PC-9 (cell line): Measurements from ENCODE around the gene USF1. TPM values are rescaled to one million over a fixed set of nuclear protein-coding genes. Genes with fewer than 3 reads are reported as not detected.

Experiments used
- BruUV-seq: library from RNA; stranded (reverse); fragments of 400-500 nt; replicated peaks from 2 replicates; lab custom pipeline; 2021; lab: Mats Ljungman, UMichigan
- CTCF ChIA-PET: fragments of 300-600 bp; sonication (Branson Sonifier 250); formaldehyde crosslinking; loops from one replicate; lab custom pipeline; 2022; ENCODE audit warnings: antibody characterized with exemption; lab: Charles Lee
- POLR2A ChIA-PET: fragments of 300-600 bp; sonication (Branson Sonifier 250); formaldehyde crosslinking; loops from one replicate; lab custom pipeline; 2022; ENCODE audit warnings: antibody characterized with exemption; ENCODE audit not compliant: unreplicated experiment; lab: Charles Lee
- DNase-seq, 2 experiments: peaks; one replicate each; pipeline versions ENCODE4 v3.0.0 to v3.0.0-alpha.2; 2015 to 2022; ENCODE audit warnings: mixed read lengths in 1 of 2
- H2AFZ ChIP-seq: fragments of 200-600 bp; sonication (generic); 2 replicates; pipeline ENCODE4 v1.8.1; 2017; ENCODE audit warnings: antibody characterized with exemption
- H3F3A ChIP-seq: fragments of 200-600 bp; sonication (generic); 2 replicates; pipeline ENCODE4 v1.8.1; 2017; ENCODE audit warnings: antibody characterized with exemption, mild to moderate bottlenecking, low read depth; ENCODE audit not compliant: insufficient read depth
- H3K27ac ChIP-seq: fragments of 200-600 bp; sonication (generic); 2 replicates; pipeline ENCODE4 v1.6.1; 2016; ENCODE audit warnings: mixed run types
- H3K27me3 ChIP-seq: fragments of 200-600 bp; sonication (generic); 2 replicates; pipeline ENCODE4 v1.6.1; 2016; ENCODE audit warnings: low read depth, mixed run types; ENCODE audit not compliant: insufficient read depth
- H3K36me3 ChIP-seq: fragments of 200-600 bp; sonication (generic); 2 replicates; pipeline ENCODE4 v1.6.1; 2016; ENCODE audit warnings: low read depth, mixed run types
- H3K4me1 ChIP-seq: fragments of 200-600 bp; sonication (generic); replicated peaks from 2 replicates; pipeline ENCODE4 v1.6.1; 2016; ENCODE audit warnings: mixed run types; ENCODE audit not compliant: insufficient read depth
- H3K4me2 ChIP-seq: fragments of 200-600 bp; sonication (generic); 2 replicates; pipeline ENCODE4 v1.6.1; 2017; ENCODE audit warnings: mixed run types
- H3K4me3 ChIP-seq: fragments of 200-600 bp; sonication (generic); 2 replicates; pipeline ENCODE4 v1.6.1; 2016; ENCODE audit warnings: mixed run types
- H3K79me2 ChIP-seq: fragments of 200-600 bp; sonication (generic); 2 replicates; pipeline ENCODE4 v1.6.1; 2017; ENCODE audit warnings: low read depth, mixed run types
- H3K9me2 ChIP-seq: fragments of 200-600 bp; sonication (generic); 2 replicates; pipeline ENCODE4 v1.8.1; 2017; ENCODE audit warnings: mild to moderate bottlenecking; ENCODE audit not compliant: insufficient read depth
- H3K9me3 ChIP-seq: fragments of 200-600 bp; sonication (generic); 2 replicates; pipeline ENCODE4 v1.8.1; 2016; ENCODE audit warnings: low read depth; ENCODE audit not compliant: insufficient read depth
- H4K20me1 ChIP-seq: fragments of 200-600 bp; sonication (generic); 2 replicates; pipeline ENCODE4 v1.8.1; 2017; ENCODE audit not compliant: insufficient read depth
- EZH2 ChIP-seq: fragments of 200-600 bp; sonication (generic); IDR thresholded peaks from 2 replicates; pipeline ENCODE4 v1.8.0; 2017; ENCODE audit warnings: antibody characterized with exemption, low read depth
- intact Hi-C: fragments of 100-400 bp; cut with micrococcal nuclease; formaldehyde crosslinking; loops from one replicate; pipeline ENCODE4 v1.10.0; 2022; ENCODE audit not compliant: unreplicated experiment
- total RNA-seq: library from RNA; stranded (reverse); gene quantifications from 2 replicates; pipeline ENCODE4 v1.2.3, GENCODE V29; 2021
- TF ChIP-seq, protein P1 (sequence below): fragments of 200-600 bp; sonication (generic); conservative IDR thresholded peaks from 2 replicates; pipeline ENCODE4 v1.6.1; 2017; ENCODE audit warnings: mixed run types, antibody characterized with exemption, mild to moderate bottlenecking, moderate library complexity

USF1 gene
- total RNA-seq, 1 experiment from 2014 or later: 43.2 TPM

DNA sequence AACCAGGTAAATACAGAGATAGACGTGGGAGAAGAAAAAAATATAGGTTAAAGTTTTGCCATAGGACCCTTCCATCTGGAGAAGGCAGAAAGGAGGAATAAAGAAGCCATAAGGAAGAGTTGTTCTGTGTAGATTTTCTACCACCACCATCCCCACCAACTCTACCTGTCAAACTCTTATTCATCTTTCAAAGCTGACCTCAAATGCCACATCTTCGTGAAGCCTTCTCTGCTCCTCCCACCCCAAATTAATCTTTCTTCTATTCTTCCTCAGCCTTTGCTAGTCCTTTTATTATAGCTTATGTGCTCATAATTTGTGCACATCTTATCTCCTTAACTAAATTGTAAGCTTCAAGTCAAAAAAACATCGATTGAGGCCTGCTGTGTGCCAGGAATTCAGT is 44.8 kb upstream of the USF1 start:
- ChIA-PET CTCF (interaction anchor here (0.7 kb wide), 1 partner anchor 72 kb away, joined by 3 read pairs; no protein-coding TSS in a partner anchor), POLR2A (no interaction called here)
- Histone ChIP-seq H3K79me2 (peaks cover 34% of the 10 kb centered on the region), H3K4me3 (no peak overlapping the region), H3F3A (peaks cover 19% of the 10 kb centered on the region), H3K9me3 (no peaks in the 10 kb centered on the region), H3K4me1 (peaks cover 78% of the 10 kb centered on the region), H3K4me2 (no peak overlapping the region), H3K36me3 (no peaks in the 10 kb centered on the region), H4K20me1 (no peaks in the 10 kb centered on the region), H3K9me2 (no peaks in the 10 kb centered on the region), H2AFZ (no peak overlapping the region), H3K27ac (no peak overlapping the region), H3K27me3 (no peaks in the 10 kb centered on the region)
- BruUV-seq: no TSS peak
- intact Hi-C loops: no loop called here
- DNase-seq: no peak
- TF ChIP-seq, protein P1, sequence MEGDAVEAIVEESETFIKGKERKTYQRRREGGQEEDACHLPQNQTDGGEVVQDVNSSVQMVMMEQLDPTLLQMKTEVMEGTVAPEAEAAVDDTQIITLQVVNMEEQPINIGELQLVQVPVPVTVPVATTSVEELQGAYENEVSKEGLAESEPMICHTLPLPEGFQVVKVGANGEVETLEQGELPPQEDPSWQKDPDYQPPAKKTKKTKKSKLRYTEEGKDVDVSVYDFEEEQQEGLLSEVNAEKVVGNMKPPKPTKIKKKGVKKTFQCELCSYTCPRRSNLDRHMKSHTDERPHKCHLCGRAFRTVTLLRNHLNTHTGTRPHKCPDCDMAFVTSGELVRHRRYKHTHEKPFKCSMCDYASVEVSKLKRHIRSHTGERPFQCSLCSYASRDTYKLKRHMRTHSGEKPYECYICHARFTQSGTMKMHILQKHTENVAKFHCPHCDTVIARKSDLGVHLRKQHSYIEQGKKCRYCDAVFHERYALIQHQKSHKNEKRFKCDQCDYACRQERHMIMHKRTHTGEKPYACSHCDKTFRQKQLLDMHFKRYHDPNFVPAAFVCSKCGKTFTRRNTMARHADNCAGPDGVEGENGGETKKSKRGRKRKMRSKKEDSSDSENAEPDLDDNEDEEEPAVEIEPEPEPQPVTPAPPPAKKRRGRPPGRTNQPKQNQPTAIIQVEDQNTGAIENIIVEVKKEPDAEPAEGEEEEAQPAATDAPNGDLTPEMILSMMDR: no peak
- no peak for TF ChIP-seq EZH2

DNA sequence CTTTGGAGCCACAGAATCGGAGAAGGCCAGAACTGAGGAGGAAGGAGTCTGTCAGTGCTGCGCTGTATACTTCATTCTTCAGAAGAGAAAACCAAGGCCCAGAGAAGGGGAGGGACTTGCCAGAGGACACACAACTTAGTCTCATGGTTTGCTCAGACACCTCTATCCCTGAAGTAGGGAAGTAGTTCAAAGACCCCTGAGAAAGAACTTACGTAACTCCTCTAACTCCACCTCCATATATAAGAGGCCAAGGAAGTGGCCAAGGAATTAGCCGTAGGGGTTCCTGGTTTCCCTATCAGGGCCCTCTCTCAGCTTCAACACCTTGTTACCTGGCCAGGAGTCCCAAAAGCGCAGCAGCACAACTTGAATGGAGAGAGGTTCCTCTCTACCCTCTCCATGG is 44.2 kb upstream of the USF1 start:
- intact Hi-C loops: no loop called here
- TF ChIP-seq, protein P1: no peak
- no peak for TF ChIP-seq EZH2
- ChIA-PET POLR2A (no interaction called here), CTCF (interaction anchor here (0.7 to 0.8 kb wide), 2 partner anchors 69 to 71 kb away, joined by 3 to 6 read pairs; partner anchors contain the start of gene F11R)
- H4K20me1 ChIP-seq: no peaks in the 10 kb centered on the region
- no peak for DNase-seq
- H3K9me3 ChIP-seq: no peaks in the 10 kb centered on the region
- H3K4me3 ChIP-seq: no peak overlapping the region; the same call in 1 of the 2 replicates
- H3K4me1 ChIP-seq: peaks cover 84% of the 10 kb centered on the region
- peaks cover 38% of the 10 kb centered on the region for H3K79me2 ChIP-seq
- peaks cover 19% of the 10 kb centered on the region for H3F3A ChIP-seq
- H3K36me3 ChIP-seq: no peaks in the 10 kb centered on the region
- no TSS peak for BruUV-seq
- H3K4me2 ChIP-seq: peak overlapping the region; percentile 92
- peak overlapping the region; percentile 40; the same call in 1 of the 2 replicates for H2AFZ ChIP-seq
- no peaks in the 10 kb centered on the region for H3K9me2 ChIP-seq
- peak overlapping the region; percentile 86; the same call in 1 of the 2 replicates for H3K27ac ChIP-seq
- H3K27me3 ChIP-seq: no peaks in the 10 kb centered on the region

DNA sequence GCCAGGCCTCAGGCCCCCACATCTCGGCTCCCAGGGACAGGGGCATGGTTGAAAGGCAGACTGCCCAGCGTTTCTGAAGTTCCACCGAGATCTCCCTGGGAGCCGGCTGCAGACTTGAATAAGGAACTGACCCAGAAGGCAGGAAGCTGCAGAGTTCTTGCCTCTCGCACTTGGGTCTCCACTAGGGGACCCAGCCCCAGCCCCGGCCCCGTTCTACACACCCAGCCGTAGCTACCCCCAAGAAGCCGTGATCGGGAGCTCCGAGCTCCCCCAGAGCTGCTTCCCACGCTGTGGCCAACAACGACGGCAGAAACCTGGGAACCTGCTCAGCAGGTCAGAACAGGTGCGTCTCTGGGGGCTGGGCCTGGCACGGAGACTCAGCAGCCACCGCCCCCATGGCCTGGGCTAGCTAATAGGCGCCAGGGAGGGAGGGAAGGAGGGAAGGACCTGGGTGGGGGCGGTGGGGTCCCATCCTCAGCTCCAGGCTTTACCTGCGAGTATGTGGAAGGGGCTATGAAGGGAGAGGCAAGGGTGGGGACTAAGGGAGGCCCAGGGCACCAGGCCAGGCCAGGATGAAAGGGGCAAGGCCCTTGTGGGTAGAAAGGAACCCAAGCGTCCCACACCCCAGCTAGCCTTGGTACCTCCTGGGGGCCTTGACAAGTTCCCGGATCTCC is 43.6 kb upstream of the USF1 start, which contains the start of gene NECTIN4:
Gene NECTIN4, minus strand, starts transcription at position 308 of the 674 bp plus-strand sequence. Its CDS starts 262 bp downstream, at position 46.
- Histone ChIP-seq H3K27ac (peak within 1 kb of the TSS; percentile 86), H3K9me2 (no peaks in the 10 kb centered on the region), H3K27me3 (no peaks in the 10 kb centered on the region), H3K9me3 (no peaks in the 10 kb centered on the region), H3K4me1 (peaks cover 90% of the 10 kb centered on the region), H3K4me3 (peak within 1 kb of the TSS; percentile 61), H4K20me1 (no peaks in the 10 kb centered on the region), H3F3A (peaks cover 22% of the 10 kb centered on the region), H2AFZ (peak within 1 kb of the TSS; percentile 40; the same call in 1 of the 2 replicates), H3K79me2 (peaks cover 41% of the 10 kb centered on the region), H3K4me2 (peak within 1 kb of the TSS; percentile 92), H3K36me3 (no peaks in the 10 kb centered on the region)
- no TSS peak for BruUV-seq
- DNase-seq: peak; percentile 78 to 81
- intact Hi-C loops: no loop called here
- ChIA-PET CTCF (interaction anchor here (0.6 to 0.8 kb wide), 3 partner anchors 47 to 97 kb away, joined by 3 to 6 read pairs (median 3); partner anchors contain the start of gene F11R), POLR2A (interaction anchor here (0.6 kb wide), 2 partner anchors 18 to 68 kb away, joined by 3 to 7 read pairs; partner anchors contain the start of gene F11R)
- no peak for TF ChIP-seq EZH2
- TF ChIP-seq, protein P1: no peak
